ENCODE measurements around the gene NOVA2. TPM values are rescaled to one million over a fixed set of nuclear protein-coding genes. Genes with fewer than 3 reads are reported as not detected.
A peak's percentile ranks its signal among the peaks of the same experiment; 100 is the strongest.

NOVA2 gene
- total and polyA plus RNA-seq, 2 donors (not counting 1 experiment from before 2014, with no cell fraction given) = not detected

DNA sequence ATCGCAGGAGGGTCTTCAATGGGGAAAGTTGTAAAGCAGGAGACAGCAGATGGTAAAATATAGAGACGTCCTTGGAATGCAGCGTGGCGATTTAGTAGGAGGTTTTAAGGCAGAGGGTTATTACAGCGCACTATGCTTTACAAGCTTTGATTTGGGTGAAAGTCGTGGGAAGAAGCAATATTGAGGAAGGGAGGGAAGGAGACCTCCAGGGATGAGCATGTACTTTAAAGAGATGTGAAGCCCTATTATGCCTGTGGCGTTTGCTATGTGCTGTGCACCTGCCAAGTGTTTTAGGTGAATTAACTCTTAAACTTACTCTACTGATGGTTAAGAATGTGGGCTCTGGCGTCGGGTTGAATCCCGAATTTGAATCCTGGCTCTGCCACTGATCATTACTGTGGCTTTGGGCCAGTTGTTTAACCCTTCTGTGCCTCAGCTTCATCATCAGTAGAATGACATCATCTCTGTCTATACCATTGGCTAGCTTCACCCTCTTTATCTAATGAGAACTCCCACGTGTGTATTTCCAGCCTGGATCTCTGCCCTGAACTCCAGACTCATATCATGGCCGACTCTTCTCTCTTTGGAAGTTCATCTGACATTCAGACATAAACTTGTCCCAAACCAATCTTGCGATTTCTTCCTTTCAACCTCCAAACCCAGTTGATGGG is 22.2 kb upstream of the NOVA2 start:
- intact Hi-C loops (cut with micrococcal nuclease) = loop anchor here (1.0 to 10.0 kb wide), 9 partner anchors 20 to 591 kb away; partner anchors contain the start of genes DMWD, IRF2BP1, MYPOP and POLR1G
- CTCF ChIA-PET = interaction anchor here (0.8 to 2.9 kb wide), 4 partner anchors 15 to 227 kb away, joined by 3 to 20 read pairs (median 5); partner anchors contain the start of genes IRF2BP1 and SIX5

More for the DNA sequence above, 22.2 kb upstream of the NOVA2 start:
- peak overlapping the region; percentile 90 for H3K4me2 ChIP-seq (replicated peaks; ENCODE audit: low read depth, low read length, poor library complexity, severe bottlenecking)
- H3K4me1 ChIP-seq (ENCODE audit: control insufficient read depth in 2 of 2, insufficient read depth in 2 of 2, low read length in 2 of 2) = peaks cover 26 to 28% of the 10 kb centered on the region in 2 donors
- peaks cover 49% of the 10 kb centered on the region for H3K79me2 ChIP-seq (ENCODE audit: control insufficient read depth, insufficient read depth, low read length)
- Mint-ChIP-seq H3K9me3 (ENCODE audit: insufficient read depth) (no peaks in the 10 kb centered on the region), H3K27ac (no peak overlapping the region), H3K4me3 (no peak overlapping the region), H3K27me3 (peaks cover 24% of the 10 kb centered on the region), H3K4me1 (peaks cover 34% of the 10 kb centered on the region)
- H3K27ac ChIP-seq (ENCODE audit: low read length in 2 of 2) = peak overlapping the region; percentile 55 to 84
- no peak for DNase-seq
- WGBS (ENCODE audit: insufficient coverage) = 25% methylated on average over 11 of the region's 13 CpGs
- H3K9ac ChIP-seq (ENCODE audit: low read length) = peak overlapping the region; percentile 87
- peak overlapping the region; percentile 97 for H2AFZ ChIP-seq (ENCODE audit: insufficient read depth, low read depth, low read length, poor library complexity, severe bottlenecking)
- H4K20me1 ChIP-seq (ENCODE audit: control insufficient read depth, insufficient read depth, low read length, poor library complexity, severe bottlenecking) = peaks cover 30% of the 10 kb centered on the region
- no peak for ATAC-seq (ENCODE audit: low read depth)
- TF ChIP-seq, protein P1, sequence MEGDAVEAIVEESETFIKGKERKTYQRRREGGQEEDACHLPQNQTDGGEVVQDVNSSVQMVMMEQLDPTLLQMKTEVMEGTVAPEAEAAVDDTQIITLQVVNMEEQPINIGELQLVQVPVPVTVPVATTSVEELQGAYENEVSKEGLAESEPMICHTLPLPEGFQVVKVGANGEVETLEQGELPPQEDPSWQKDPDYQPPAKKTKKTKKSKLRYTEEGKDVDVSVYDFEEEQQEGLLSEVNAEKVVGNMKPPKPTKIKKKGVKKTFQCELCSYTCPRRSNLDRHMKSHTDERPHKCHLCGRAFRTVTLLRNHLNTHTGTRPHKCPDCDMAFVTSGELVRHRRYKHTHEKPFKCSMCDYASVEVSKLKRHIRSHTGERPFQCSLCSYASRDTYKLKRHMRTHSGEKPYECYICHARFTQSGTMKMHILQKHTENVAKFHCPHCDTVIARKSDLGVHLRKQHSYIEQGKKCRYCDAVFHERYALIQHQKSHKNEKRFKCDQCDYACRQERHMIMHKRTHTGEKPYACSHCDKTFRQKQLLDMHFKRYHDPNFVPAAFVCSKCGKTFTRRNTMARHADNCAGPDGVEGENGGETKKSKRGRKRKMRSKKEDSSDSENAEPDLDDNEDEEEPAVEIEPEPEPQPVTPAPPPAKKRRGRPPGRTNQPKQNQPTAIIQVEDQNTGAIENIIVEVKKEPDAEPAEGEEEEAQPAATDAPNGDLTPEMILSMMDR (IDR thresholded peaks at IDR 0.05) = no peak
- no peak for TF ChIP-seq EZH2 (IDR thresholded peaks at IDR 0.05; ENCODE audit: borderline replicate concordance, insufficient read depth, low read depth, low read length, poor library complexity, severe bottlenecking)
- POLR2A ChIA-PET = interaction anchor here (0.8 to 0.9 kb wide), 2 partner anchors 17 to 115 kb away, joined by 3 read pairs; no protein-coding TSS in a partner anchor
- H3K4me3 ChIP-seq (ENCODE audit: control extremely low read depth in 1 of 5, extremely low read depth in 1 of 5, insufficient read depth in 1 of 5, low read depth in 2 of 5, low read length in 4 of 5) = peak overlapping the region; percentile 71 to 92 (median 78)
- H3K27me3 ChIP-seq (replicated peaks in 1 of 4; ENCODE audit: control extremely low read depth in 1 of 4, control insufficient read depth in 3 of 4, insufficient read depth in 4 of 4, low read length in 3 of 4) = peaks cover 0 to 16% (median 7%) of the 10 kb centered on the region in 4 experiments
- H3K9me3 ChIP-seq (ENCODE audit: control extremely low read depth in 1 of 3, control insufficient read depth in 2 of 3, insufficient read depth in 1 of 3, low read length in 2 of 3) = peaks cover 0 to 6% (median 0%) of the 10 kb centered on the region in 3 donors
- no peaks in the 10 kb centered on the region for H3K36me3 ChIP-seq (replicated peaks in 1 of 2; ENCODE audit: control extremely low read depth in 1 of 2, control insufficient read depth in 1 of 2, extremely low read depth in 1 of 2, insufficient read depth in 2 of 2, low read length in 1 of 2)

Measured in B cell (primary cell).